ENCODE results near the gene GALNT10.

GRCh38 chr5:154440540-154440939 is 250.0 kb downstream of the GALNT10 start:
- TF ChIP-seq EP300 (IDR thresholded peaks at IDR 0.05; ENCODE audit: low read length): no peak
- TF ChIP-seq CTCF (IDR thresholded peaks at IDR 0.05 in 2 of 3, conservative IDR thresholded peaks at IDR 0.05 in 1 of 3; ENCODE audit: insufficient read depth in 2 of 3, low read depth in 1 of 3, low read length in 3 of 3): no peak
- no peak for TF ChIP-seq POLR2A (conservative IDR thresholded peaks at IDR 0.05)
- no peak for TF ChIP-seq GTF2F1 (IDR thresholded peaks at IDR 0.05; ENCODE audit: low read depth, low read length)
- no peak for TF ChIP-seq GTF2E2 (tag; IDR thresholded peaks at IDR 0.05)
- TF ChIP-seq ADNP (tag; IDR thresholded peaks at IDR 0.05): no peak
- no peak for TF ChIP-seq RNF2 (IDR thresholded peaks at IDR 0.05)

All from K562 (cell line).